HepG2 (cell line): ENCODE measurements around the gene IL17RB. TPM values are rescaled to one million over a fixed set of nuclear protein-coding genes. Genes with fewer than 3 reads are reported as not detected.

ENCODE experiments used
- AGO2 ChIP-seq: fragments of 200-400 bp; formaldehyde crosslinking; optimal IDR thresholded peaks from 2 replicates; pipeline ENCODE3; 2017; ENCODE audit warnings: mild to moderate bottlenecking, low read depth, low read length, moderate library complexity
- ARNTL ChIP-seq: sonication (generic); formaldehyde crosslinking; IDR thresholded peaks from 2 replicates; pipeline ENCODE4 v1.4.0; 2020; ENCODE audit warnings: mild to moderate bottlenecking, missing genetic modification reagents
- ATAD3A ChIP-seq: sonication (generic); formaldehyde crosslinking; IDR thresholded peaks from 2 replicates; pipeline ENCODE4 v1.4.0; 2020; ENCODE audit warnings: missing genetic modification reagents
- ATRX ChIP-seq: sonication (generic); formaldehyde crosslinking; IDR thresholded peaks from 2 replicates; pipeline ENCODE4 v1.4.0; 2020; ENCODE audit warnings: missing genetic modification reagents, borderline replicate concordance
- E2F1 ChIP-seq: sonication (generic); formaldehyde crosslinking; IDR thresholded peaks from 2 replicates; pipeline ENCODE4 v1.5.0; 2020; ENCODE audit warnings: missing genetic modification reagents
- GATAD2A ChIP-seq: IDR thresholded peaks from 2 replicates; pipeline ENCODE4 v1.6.1; 2016
- HOXD1 ChIP-seq: sonication (generic); formaldehyde crosslinking; IDR thresholded peaks from 2 replicates; pipeline ENCODE4 v1.5.0; 2020; ENCODE audit warnings: missing genetic modification reagents
- LRRFIP1 ChIP-seq: sonication (generic); formaldehyde crosslinking; conservative IDR thresholded peaks from 2 replicates; pipeline ENCODE4 v1.4.0; 2020; ENCODE audit warnings: missing genetic modification reagents
- NFIB ChIP-seq: sonication (generic); formaldehyde crosslinking; IDR thresholded peaks from 2 replicates; pipeline ENCODE4 v1.9.0; 2021; ENCODE audit warnings: missing genetic modification reagents, mild to moderate bottlenecking, borderline replicate concordance
- PHB2 ChIP-seq: fragments of 450-650 bp; IDR thresholded peaks from 2 replicates; pipeline ENCODE4 v1.6.1; 2018; ENCODE audit not compliant: partially characterized antibody
- SAP130 ChIP-seq: IDR thresholded peaks from 2 replicates; pipeline ENCODE4 v1.6.1; 2016; ENCODE audit warnings: low read depth
- SNAPC4 ChIP-seq: sonication (generic); formaldehyde crosslinking; IDR thresholded peaks from 2 replicates; pipeline ENCODE4 v1.4.0; 2020; ENCODE audit warnings: mild to moderate bottlenecking, missing genetic modification reagents
- TBL1XR1 ChIP-seq: fragments of 150-350 bp; IDR thresholded peaks from 2 replicates; pipeline ENCODE4 v1.6.1; 2014; ENCODE audit warnings: borderline replicate concordance, low read length; ENCODE audit not compliant: partially characterized antibody
- ZNF558 ChIP-seq: sonication (generic); formaldehyde crosslinking; IDR thresholded peaks from 2 replicates; pipeline ENCODE4 v1.9.0; 2022; ENCODE audit warnings: mild to moderate bottlenecking, missing genetic modification reagents, borderline replicate concordance
- ZNF569 ChIP-seq: sonication (generic); formaldehyde crosslinking; IDR thresholded peaks from 2 replicates; pipeline ENCODE4 v1.5.0; 2020; ENCODE audit warnings: mild to moderate bottlenecking, missing genetic modification reagents, moderate library complexity, borderline replicate concordance
- ZNF598 ChIP-seq: sonication (generic); formaldehyde crosslinking; IDR thresholded peaks from 2 replicates; pipeline ENCODE4 v1.5.1; 2020; ENCODE audit warnings: mild to moderate bottlenecking, missing genetic modification reagents, borderline replicate concordance
- ZNF615 ChIP-seq: sonication (generic); formaldehyde crosslinking; IDR thresholded peaks from 2 replicates; pipeline ENCODE4 v1.5.0; 2020; ENCODE audit warnings: mild to moderate bottlenecking, missing genetic modification reagents, borderline replicate concordance
- ZNF629 ChIP-seq: sonication (generic); formaldehyde crosslinking; conservative IDR thresholded peaks from 2 replicates; pipeline ENCODE4 v1.5.0; 2020; ENCODE audit warnings: missing genetic modification reagents
- ZNF816 ChIP-seq: sonication (generic); formaldehyde crosslinking; IDR thresholded peaks from 2 replicates; pipeline ENCODE4 v1.8.0; 2022; ENCODE audit warnings: missing genetic modification reagents, mild to moderate bottlenecking, borderline replicate concordance
- polyA plus RNA-seq, 8 experiments: library from polyadenylated mRNA; depleted of rRNA in 3 of 8; stranded (reverse) in 7 of 8; unstranded in 1 of 8; fragments of >200 nt; fragmentation: Illumina TruSeq in 4 of 8; extraction: Trizol in 4 of 8; gene quantifications; 2 replicates each; pipeline versions ENCODE4 v1.2.1 to v1.2.3, GENCODE V29; 2011 to 2016; ENCODE audit warnings: low read depth in 4 of 8, missing spikeins in 1 of 8, mixed read lengths in 1 of 8; ENCODE audit not compliant: insufficient read depth in 1 of 8
- total RNA-seq, 5 experiments: library from RNA; depleted of rRNA; stranded (reverse); fragments of >200 nt; fragmentation: Illumina TruSeq; extraction: Trizol; gene quantifications; 2 replicates each; pipeline ENCODE4 v1.2.3, GENCODE V29; 2016; ENCODE audit warnings: low read depth in 1 of 5
- TF ChIP-seq, protein P1 (sequence below): sonication (generic); formaldehyde crosslinking; IDR thresholded peaks from 2 replicates; pipeline ENCODE4 v1.5.0; 2020; ENCODE audit warnings: mild to moderate bottlenecking, missing genetic modification reagents

Gene IL17RB
- total and polyA plus RNA-seq, 2 of the 13 experiments (the other 11 are each of a cell fraction or from before 2014, with no cell fraction given), result 130 to 190 TPM

DNA sequence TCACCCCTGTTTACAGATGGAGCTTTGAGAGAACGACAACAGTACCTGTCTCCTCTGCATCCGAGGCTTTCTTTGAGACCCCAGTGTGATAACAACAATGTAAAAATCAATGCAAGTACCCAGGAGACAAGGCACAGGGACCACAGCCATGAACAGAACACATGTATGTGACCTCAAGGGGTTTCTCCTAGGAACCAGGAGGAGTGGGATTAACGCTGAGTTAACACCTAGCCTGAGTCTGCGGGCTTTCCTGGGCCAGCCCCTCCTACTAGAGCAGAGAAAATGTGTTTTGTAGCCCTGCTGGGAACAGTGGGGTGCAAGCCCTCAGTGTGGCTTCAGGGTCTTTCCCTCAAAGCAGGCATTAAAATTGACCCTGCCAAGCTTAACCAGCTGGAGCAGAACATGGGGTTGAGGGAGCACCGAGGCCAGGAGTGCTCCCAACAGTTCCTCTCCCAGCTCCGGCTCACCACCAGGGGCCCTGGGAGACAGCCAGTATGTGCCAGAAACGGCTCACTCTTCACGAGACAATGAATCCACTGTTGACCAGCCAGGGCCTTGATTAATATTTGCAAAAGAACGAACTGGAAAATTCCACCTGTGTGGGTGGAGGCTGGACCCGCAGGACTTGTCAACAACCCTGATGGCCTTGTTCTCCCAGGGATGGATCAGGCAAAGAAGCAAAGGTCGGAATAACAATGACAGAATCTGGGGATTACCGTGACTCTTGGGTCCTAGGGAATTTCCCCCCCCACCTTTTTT lies 3.8 kb upstream of the IL17RB start (continued):
- TF ChIP-seq ZNF629 (CRISPR knock-in tag) (peak; percentile 44), NFIB (CRISPR knock-in tag) (no peak), ZNF598 (CRISPR knock-in tag) (peak; percentile 67; the same call in 1 of the 2 replicates), TBL1XR1 (peak; percentile 39), HOXD1 (CRISPR knock-in tag) (0 out of 2 replicates have a peak, but pooled peaks have one; percentile 59), ZNF569 (CRISPR knock-in tag) (no peak; the same call in 1 of the 2 replicates), SNAPC4 (CRISPR knock-in tag) (0 out of 2 replicates have a peak, but pooled peaks have one; percentile 2), GATAD2A (CRISPR knock-in tag) (peak; percentile 88), ATRX (CRISPR knock-in tag) (no peak), ZNF816 (CRISPR knock-in tag) (no peak), LRRFIP1 (no peak), ARNTL (CRISPR knock-in tag) (peak; percentile 55; the same call in 1 of the 2 replicates), E2F1 (CRISPR knock-in tag) (no peak), ZNF558 (no peak), AGO2 (no peak), PHB2 (no peak), ZNF615 (no peak), ATAD3A (no peak), SAP130 (CRISPR knock-in tag) (peak; percentile 85)
- TF ChIP-seq, protein P1, sequence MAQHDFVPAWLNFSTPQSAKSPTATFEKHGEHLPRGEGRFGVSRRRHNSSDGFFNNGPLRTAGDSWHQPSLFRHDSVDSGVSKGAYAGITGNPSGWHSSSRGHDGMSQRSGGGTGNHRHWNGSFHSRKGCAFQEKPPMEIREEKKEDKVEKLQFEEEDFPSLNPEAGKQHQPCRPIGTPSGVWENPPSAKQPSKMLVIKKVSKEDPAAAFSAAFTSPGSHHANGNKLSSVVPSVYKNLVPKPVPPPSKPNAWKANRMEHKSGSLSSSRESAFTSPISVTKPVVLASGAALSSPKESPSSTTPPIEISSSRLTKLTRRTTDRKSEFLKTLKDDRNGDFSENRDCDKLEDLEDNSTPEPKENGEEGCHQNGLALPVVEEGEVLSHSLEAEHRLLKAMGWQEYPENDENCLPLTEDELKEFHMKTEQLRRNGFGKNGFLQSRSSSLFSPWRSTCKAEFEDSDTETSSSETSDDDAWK (CRISPR knock-in tag), result no peak
